ENCODE results near the gene FAM177B.

GRCh38 chr1:222736972-222737371 lies at the start of gene FAM177B:
- TF ChIP-seq CTCF (IDR thresholded peaks at IDR 0.05) (no peak), POLR2A (IDR thresholded peaks at IDR 0.05) (no peak)

All from thyroid gland (tissue), 4 donors.